TTC549 (cell line): ENCODE data around the gene ANKRD44.
"Not testable (repeated sequence)": the region's sequence is repeated elsewhere in the genome, so short reads cannot be mapped to it uniquely, and the experiment has no call there.

Source experiments
- FAIRE-seq: peaks from 2 replicates; lab custom pipeline; 2012; peaks lifted over from hg19 to GRCh38; lab: Jason Lieb, UNC

Gene ANKRD44

GRCh38 chr2:197310271-197310985 lies at the start of gene ANKRD44:
TSS of gene ANKRD44 (minus strand) at chr2:197310780. CDS start at chr2:197310604, 176 bp downstream.
- no peak for FAIRE-seq

DNA sequence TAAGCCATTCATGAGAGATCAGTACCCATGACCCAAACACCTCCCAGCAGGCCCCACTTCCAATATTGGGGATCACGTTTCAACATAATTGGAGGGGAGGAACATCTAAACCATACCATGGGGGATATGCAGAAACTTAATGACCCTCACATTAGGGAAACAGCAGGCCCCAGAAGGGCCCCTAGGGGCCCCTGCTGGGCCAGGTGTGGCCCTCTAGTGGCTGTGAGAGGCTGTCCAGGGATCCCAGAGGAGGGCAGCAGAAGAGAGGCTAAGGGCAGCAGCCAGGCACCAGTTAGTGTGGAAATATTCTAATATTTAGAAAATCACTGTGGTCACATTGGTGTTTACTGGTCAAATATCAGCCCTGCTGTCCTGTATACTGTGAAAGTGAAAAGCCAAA lies 49.3 kb upstream of the ANKRD44 start:
- FAIRE-seq = no peak

DNA sequence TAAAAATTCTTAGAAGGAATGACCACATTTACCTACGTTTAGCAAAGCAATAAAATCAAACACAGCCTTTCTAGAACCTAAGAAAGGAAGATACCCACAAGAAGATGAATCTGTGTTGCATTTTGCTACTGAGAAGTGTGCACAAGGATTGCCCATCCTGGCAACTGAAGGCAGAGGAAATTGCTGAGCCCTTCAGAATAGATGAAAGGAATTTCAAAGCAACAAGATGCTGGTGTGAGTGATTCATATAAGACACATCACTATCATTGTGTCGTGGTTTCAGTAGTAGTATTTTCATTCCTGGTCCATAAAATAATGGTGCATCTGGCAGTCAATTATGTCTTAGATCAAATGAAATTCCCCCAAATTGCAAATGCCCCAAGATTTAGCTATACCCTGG lies 48.4 kb upstream of the ANKRD44 start:
- FAIRE-seq = no peak

DNA sequence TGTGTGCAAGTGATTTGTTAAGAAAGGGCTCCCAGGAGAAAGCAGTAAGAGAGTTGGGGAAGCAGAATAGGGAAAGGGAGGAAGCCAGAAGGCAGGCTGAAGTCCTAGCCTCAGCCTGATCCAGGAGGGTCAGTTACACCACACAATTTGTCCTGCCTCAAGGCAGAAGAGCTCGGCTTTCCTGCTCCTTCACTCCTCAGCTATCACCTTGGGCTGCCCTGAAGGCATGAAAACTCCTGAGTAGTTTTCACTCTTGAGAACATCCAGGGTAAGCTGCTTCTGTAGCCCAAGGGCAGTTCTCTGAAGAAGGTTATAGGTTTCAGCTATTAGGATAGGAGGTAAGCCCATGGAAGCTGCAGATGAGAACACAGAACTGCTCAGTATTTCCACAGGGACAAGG lies 47.4 kb upstream of the ANKRD44 start:
- FAIRE-seq = no peak

DNA sequence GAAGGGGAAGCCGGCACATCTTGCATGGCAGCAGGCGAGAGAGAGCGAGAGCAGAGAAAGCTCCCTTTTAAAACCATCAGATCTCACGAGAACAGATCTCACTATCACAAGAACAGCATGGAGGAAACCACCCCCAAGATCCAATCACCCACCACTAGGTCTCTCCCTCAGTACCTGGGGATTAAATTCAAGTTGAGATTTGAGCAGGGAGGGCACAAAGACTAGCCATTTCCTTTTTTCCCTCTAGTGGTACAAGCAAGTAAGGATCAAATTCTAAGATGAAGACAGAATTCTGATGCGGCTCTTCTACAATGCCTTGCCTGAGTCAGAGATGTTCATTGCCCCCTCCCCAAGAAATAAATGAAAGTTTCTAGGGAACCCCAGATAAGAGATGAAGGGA lies 45.6 kb upstream of the ANKRD44 start:
- FAIRE-seq = no peak

DNA sequence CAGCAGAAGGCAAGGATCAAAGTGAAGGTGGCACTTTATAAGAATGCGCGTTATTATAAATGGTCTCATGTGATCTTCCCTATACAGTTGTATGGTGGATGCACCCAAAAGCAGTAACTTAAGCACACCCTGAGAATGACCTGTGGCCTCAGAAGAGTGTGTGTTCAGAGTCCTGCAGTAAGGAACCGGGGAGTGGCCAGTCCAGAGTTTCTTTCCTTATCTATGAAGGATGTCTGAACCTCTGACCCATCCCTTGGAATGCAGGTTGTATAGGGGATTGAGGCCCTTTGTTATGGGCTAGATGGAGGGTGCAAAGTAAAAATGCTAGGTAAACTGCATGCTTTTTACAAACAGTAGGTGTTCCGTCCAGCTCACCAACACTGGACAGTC lies 43.6 kb upstream of the ANKRD44 start:
- no peak for FAIRE-seq

- peak; percentile 80 for FAIRE-seq
These were observed 43.0 kb upstream of the ANKRD44 start for GRCh38 chr2:197353393-197354168.

DNA sequence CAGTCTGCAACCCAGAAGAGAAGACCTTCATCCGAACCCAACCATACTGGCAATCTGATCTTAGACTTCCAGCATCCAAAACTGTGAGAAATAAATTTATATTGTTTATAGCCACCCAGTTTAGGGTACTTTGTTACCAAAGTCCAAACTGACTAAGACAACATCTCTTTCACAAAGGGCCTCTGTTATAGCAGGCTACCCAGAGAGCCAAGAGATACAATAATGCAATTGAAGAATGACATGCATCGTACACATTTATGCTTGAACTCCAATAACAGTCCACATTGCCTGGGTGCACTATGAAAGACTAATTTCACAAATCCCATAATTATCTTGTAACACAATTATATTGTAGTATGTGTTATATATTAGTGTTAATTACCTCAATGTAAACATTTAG lies 39.1 kb upstream of the ANKRD44 start:
- no peak for FAIRE-seq

GRCh38 chr2:197348721-197349360 lies 38.3 kb upstream of the ANKRD44 start:
- no peak for FAIRE-seq

- FAIRE-seq = no peak
These were observed 35.3 kb upstream of the ANKRD44 start for GRCh38 chr2:197345846-197346370.

DNA sequence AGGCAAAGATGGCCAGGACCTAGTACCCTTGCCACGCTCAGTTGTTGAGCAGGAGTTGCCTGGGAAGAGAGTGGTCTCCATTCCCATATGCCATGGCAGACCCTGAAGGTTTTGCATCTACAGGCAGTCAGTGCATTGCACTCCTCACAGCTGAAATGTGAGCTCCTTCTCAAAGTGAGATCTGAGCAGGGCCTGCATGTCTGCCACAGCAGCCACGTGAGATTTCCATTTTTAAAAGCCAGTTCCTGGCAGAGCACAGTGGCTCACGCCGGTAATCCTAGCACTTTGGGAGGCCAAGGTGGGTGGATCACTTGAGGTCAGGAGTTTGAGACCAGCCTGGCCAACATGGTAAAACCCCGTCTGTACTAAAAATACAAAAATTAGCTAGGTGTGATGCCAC lies 33.4 kb upstream of the ANKRD44 start:
- not testable (repeated sequence) for FAIRE-seq

- FAIRE-seq = no peak
These were observed 30.0 kb upstream of the ANKRD44 start for GRCh38 chr2:197340591-197340990.

- FAIRE-seq = no peak
These were observed 29.1 kb upstream of the ANKRD44 start for GRCh38 chr2:197339496-197340220.

DNA sequence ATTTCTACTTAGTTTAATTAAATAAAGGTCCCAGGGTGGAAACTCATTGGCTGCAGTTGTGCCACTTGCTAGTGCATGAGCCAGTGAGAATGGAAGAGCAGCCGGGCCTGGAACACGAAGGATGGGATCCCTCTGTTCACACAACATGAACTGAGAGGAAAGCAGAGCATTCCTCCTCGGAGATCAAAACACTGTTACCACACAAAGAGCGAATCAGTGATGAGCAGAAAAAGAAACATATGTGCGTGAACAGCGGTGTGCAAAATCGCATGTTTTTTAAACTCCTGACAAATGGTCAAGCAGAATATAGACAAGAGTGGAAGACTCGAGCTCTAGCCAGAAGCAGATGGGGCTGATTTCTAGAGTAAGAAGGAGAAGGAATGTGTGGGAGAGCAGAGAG lies 28.4 kb upstream of the ANKRD44 start:
- FAIRE-seq = no peak

- no peak for FAIRE-seq
These were observed 22.1 kb upstream of the ANKRD44 start for GRCh38 chr2:197332641-197333040.

GRCh38 chr2:197328461-197328860 lies 17.9 kb upstream of the ANKRD44 start:
- no peak for FAIRE-seq

- no peak for FAIRE-seq
These were observed 17.0 kb upstream of the ANKRD44 start for GRCh38 chr2:197327472-197328098.

GRCh38 chr2:197327073-197327471 lies 16.5 kb upstream of the ANKRD44 start:
- no peak for FAIRE-seq

DNA sequence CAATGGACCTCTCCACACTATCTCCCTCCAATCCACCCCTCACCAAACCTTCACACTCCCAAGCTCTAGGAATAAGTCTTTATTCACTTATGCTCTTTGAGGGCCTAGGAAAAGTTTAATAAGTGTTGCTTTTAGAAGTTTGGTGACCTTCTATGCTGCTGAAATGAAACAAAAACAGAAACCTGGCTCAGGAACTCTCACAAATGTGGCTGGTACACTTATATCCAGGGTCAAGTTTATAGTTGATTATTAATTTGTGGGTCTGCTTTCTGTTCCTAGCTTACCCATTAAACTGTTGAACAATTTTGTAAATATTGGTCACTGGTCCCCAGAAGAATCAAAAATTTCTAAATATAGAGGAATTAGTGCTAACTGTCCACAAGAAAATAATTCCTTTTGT lies 14.2 kb upstream of the ANKRD44 start:
- FAIRE-seq = no peak

DNA sequence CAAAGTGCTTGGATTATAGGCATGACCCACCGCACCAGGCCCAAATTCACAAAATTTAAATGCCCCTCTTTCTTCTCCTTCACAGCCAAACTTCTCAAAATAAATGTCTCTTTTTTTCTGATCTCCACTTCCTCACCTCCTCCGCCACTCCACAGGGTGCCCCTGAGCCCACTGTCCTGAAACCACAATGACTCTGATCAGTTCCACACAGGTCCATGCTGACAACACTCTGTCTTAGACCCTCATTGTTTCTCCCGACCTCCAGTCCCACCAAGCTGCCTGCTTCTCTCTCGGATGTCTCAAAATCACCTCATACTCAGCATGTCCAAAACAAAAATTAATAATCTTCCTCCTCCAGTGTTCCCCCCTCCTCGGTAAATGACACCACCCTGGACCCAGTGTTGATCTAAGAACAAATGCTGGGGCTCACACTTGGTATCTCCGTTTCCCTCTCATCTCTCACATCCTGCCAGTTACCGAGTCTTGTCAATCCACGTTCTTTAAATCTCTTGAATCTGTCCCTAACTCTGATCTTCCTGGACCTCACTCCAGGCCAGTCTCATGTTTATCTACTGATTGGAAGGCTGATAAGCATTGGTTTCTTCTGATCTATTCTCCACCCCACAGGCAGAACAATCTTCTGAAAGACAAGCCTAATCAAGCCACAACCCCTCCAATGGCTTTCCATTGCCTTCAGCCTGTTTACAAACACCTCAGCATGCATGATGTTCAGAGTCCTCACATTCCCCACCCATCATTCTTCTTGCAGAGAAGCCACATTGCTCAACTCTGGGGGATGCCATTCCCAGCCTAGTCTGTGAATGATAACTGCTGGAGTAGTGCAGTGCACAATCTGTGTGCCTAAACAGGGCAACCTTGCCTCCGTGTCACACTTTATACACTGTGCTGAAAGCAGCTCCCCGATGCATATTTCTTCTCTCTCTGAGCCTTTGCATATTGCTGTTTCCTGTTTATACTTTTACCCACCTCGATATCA lies 12.4 kb upstream of the ANKRD44 start:
- no peak for FAIRE-seq

DNA sequence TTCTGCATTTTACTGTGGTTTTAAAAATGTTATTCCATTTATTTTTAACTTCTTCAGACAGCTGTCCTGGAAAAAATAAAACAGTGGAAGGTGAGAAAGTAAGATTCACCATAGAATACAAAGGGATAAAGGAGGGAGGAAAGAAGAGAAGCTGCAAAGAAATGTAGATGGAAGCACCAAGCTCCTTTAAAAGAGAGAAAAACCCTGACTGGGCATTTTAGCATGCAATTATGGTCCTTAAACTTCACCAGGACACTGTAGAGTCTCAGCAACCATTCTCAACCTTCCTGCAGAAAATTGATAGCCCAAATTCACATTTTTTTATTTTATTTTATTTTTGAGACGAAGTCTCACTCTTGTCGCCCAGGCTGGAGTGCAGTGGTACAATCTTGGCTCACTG lies 11.6 kb upstream of the ANKRD44 start:
- FAIRE-seq = no peak
